Neural cell (in vitro differentiated cells): Measurements from ENCODE around the gene PRKCG.

ENCODE experiments used
- EP300 ChIP-seq: fragments of 450-650 bp; conservative IDR thresholded peaks from 2 replicates; pipeline ENCODE4 v1.6.1; 2014; ENCODE audit warnings: antibody characterized with exemption, mild to moderate bottlenecking, moderate library complexity; ENCODE audit not compliant: poor library complexity, severe bottlenecking
- POLR2AphosphoS5 ChIP-seq: IDR thresholded peaks from 2 replicates; pipeline ENCODE4 v1.6.1; 2012
- TAF1 ChIP-seq: IDR thresholded peaks from 2 replicates; pipeline ENCODE4 v1.6.1; 2012; ENCODE audit warnings: low read depth
- TF ChIP-seq, protein P1 (sequence below): fragments of 450-650 bp; IDR thresholded peaks from 2 replicates; pipeline ENCODE4 v1.5.1; 2014; ENCODE audit warnings: antibody characterized with exemption, mild to moderate bottlenecking, moderate library complexity; ENCODE audit not compliant: poor library complexity, severe bottlenecking
- TF ChIP-seq, protein P2 (sequence below): IDR thresholded peaks from 2 replicates; pipeline ENCODE4 v1.6.1; 2012; ENCODE audit warnings: borderline replicate concordance

GRCh38 chr19:53907193-53907581 lies 25.2 kb downstream of the PRKCG start:
- TF ChIP-seq, protein P1, sequence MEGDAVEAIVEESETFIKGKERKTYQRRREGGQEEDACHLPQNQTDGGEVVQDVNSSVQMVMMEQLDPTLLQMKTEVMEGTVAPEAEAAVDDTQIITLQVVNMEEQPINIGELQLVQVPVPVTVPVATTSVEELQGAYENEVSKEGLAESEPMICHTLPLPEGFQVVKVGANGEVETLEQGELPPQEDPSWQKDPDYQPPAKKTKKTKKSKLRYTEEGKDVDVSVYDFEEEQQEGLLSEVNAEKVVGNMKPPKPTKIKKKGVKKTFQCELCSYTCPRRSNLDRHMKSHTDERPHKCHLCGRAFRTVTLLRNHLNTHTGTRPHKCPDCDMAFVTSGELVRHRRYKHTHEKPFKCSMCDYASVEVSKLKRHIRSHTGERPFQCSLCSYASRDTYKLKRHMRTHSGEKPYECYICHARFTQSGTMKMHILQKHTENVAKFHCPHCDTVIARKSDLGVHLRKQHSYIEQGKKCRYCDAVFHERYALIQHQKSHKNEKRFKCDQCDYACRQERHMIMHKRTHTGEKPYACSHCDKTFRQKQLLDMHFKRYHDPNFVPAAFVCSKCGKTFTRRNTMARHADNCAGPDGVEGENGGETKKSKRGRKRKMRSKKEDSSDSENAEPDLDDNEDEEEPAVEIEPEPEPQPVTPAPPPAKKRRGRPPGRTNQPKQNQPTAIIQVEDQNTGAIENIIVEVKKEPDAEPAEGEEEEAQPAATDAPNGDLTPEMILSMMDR = no peak
- TF ChIP-seq TAF1 = no peak
- TF ChIP-seq, protein P2, sequence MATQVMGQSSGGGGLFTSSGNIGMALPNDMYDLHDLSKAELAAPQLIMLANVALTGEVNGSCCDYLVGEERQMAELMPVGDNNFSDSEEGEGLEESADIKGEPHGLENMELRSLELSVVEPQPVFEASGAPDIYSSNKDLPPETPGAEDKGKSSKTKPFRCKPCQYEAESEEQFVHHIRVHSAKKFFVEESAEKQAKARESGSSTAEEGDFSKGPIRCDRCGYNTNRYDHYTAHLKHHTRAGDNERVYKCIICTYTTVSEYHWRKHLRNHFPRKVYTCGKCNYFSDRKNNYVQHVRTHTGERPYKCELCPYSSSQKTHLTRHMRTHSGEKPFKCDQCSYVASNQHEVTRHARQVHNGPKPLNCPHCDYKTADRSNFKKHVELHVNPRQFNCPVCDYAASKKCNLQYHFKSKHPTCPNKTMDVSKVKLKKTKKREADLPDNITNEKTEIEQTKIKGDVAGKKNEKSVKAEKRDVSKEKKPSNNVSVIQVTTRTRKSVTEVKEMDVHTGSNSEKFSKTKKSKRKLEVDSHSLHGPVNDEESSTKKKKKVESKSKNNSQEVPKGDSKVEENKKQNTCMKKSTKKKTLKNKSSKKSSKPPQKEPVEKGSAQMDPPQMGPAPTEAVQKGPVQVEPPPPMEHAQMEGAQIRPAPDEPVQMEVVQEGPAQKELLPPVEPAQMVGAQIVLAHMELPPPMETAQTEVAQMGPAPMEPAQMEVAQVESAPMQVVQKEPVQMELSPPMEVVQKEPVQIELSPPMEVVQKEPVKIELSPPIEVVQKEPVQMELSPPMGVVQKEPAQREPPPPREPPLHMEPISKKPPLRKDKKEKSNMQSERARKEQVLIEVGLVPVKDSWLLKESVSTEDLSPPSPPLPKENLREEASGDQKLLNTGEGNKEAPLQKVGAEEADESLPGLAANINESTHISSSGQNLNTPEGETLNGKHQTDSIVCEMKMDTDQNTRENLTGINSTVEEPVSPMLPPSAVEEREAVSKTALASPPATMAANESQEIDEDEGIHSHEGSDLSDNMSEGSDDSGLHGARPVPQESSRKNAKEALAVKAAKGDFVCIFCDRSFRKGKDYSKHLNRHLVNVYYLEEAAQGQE = no peak
- no peak for TF ChIP-seq POLR2AphosphoS5
- TF ChIP-seq EP300 = no peak
